GM12874 (cell line): Measurements from ENCODE around the gene RPH3AL.

ENCODE experiments used
- CTCF ChIP-seq: IDR thresholded peaks from 2 replicates; pipeline ENCODE4 v1.5.1; 2011; ENCODE audit warnings: low read depth, mild to moderate bottlenecking, control low read depth, low read length, moderate library complexity; ENCODE audit not compliant: insufficient read depth

RPH3AL gene

DNA sequence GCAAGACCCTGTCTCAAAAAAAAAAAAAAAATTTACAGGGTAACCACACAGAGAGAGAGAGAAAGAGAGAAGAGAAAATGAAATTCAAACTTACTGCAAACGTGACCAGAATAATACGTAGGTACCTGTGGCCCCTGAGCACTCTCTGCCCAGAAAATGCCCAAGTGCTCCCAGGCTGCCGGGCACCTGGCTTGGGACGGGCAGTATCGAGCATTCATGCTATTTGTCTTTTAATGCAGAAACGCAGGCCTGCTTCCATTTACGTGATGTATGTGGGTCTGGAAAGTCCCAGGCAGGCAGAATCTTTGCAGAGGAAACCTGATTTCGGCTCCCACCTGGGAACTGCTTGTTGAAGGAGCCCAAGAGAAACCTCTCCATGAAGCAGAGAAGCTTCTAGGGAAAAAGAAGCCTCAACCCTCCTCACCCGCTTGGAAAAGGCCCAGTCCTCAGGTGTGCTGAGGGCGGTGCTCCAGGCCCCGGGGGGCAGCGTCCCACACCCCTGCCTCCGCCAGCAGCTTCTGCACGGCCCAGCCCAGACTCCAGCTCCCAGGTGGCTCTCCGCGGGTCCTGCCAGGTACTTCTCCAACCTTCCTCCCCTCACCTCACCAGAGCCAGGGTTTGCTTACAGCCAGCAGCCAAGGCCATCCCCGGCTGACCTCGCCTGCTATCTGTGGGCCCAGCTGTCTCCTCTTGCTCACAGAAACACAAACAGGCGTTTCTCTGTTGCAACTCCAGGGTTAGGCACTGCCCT, 14.0 kb downstream of the RPH3AL start:
- TF ChIP-seq CTCF = no peak

GRCh38 chr17:337866-338265, 14.7 kb downstream of the RPH3AL start:
- no peak for TF ChIP-seq CTCF

- TF ChIP-seq CTCF = no peak
Observed at GRCh38 chr17:337453-337852, 15.2 kb downstream of the RPH3AL start.

DNA sequence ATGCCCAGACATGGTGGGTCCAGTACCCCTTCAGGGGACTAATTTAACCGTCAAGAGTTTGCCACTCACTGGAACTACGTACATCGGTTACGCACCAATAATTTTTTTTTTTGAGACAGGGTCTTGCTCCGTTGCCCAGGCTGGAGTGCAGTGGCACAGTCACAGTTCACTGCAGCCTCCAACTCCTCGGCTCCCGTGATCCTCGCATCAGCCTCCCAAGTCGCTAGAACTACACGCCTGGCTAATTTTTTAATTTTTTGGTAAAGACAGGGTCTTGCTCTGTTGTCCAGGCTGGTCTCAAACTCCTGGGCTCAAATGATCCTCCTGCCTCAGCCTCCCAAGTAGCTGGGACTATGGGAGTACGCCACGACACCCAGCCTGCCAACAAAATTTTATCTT, 15.6 kb downstream of the RPH3AL start:
- no peak for TF ChIP-seq CTCF

- no peak for TF ChIP-seq CTCF
Observed at GRCh38 chr17:336110-337021, 16.2 kb downstream of the RPH3AL start.

DNA sequence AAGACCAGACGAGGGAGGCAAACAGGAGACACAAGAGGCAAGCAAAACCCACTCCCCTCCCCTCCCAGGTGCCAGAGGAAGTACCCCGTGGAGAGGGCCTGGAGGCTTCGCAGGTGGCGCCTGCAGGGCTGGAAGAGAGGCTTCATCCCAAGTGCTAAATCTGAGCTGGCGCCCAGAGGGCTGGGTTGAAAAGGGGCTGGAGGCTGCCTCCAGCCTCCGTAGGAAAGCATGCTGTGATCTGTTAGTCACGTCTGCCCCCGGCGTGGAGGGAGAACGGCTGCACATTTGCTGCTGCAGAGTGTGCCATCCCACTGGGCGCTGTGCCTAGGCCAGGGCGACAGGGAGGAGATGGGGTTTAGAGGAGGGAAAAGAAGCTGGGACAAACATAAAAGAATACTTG, 16.9 kb downstream of the RPH3AL start:
- no peak for TF ChIP-seq CTCF

- TF ChIP-seq CTCF = no peak
Observed at GRCh38 chr17:334974-335481, 17.6 kb downstream of the RPH3AL start.
